HG03439 (cell line): ENCODE results near the gene MAP4K4.

Experiments used
- ATAC-seq: cut with Tn5 transposase; IDR thresholded peaks from one replicate; pipeline ENCODE4 v1.9.1; 2021; ENCODE audit warnings: mild to moderate bottlenecking, moderate library complexity; ENCODE audit not compliant: unreplicated experiment

The MAP4K4 gene

GRCh38 chr2:101720732-101721131, 23.2 kb downstream of the MAP4K4 start:
- no peak for ATAC-seq

- ATAC-seq = no peak
These were observed 25.4 kb downstream of the MAP4K4 start for GRCh38 chr2:101722864-101723263.

- no peak for ATAC-seq
These were observed 26.0 kb downstream of the MAP4K4 start for GRCh38 chr2:101723371-101724124.

- no peak for ATAC-seq
These were observed 26.6 kb downstream of the MAP4K4 start for GRCh38 chr2:101724125-101724474.

- no peak for ATAC-seq
These were observed 27.5 kb downstream of the MAP4K4 start for GRCh38 chr2:101725038-101725437.

- ATAC-seq = no peak
These were observed 28.1 kb downstream of the MAP4K4 start for GRCh38 chr2:101725515-101726192.

GRCh38 chr2:101728865-101729264, 31.4 kb downstream of the MAP4K4 start:
- ATAC-seq = no peak

- ATAC-seq = no peak
These were observed 32.1 kb downstream of the MAP4K4 start for GRCh38 chr2:101729521-101730190.

- ATAC-seq = no peak
These were observed 33.9 kb downstream of the MAP4K4 start for GRCh38 chr2:101731221-101732054.

GRCh38 chr2:101732199-101732598, 34.7 kb downstream of the MAP4K4 start:
- no peak for ATAC-seq

- no peak for ATAC-seq
These were observed 35.3 kb downstream of the MAP4K4 start for GRCh38 chr2:101732773-101733256.

- ATAC-seq = no peak
These were observed 35.9 kb downstream of the MAP4K4 start for GRCh38 chr2:101733257-101733993.

- ATAC-seq = no peak
These were observed 37.1 kb downstream of the MAP4K4 start for GRCh38 chr2:101734505-101735165.

- ATAC-seq = no peak
These were observed 37.6 kb downstream of the MAP4K4 start for GRCh38 chr2:101735166-101735533.

GRCh38 chr2:101736233-101736632, 38.7 kb downstream of the MAP4K4 start:
- ATAC-seq = no peak

GRCh38 chr2:101736861-101737291, 39.4 kb downstream of the MAP4K4 start:
- ATAC-seq = no peak

GRCh38 chr2:101737478-101738255, 40.2 kb downstream of the MAP4K4 start:
- ATAC-seq = no peak

GRCh38 chr2:101738649-101739048, 41.1 kb downstream of the MAP4K4 start:
- no peak for ATAC-seq

- no peak for ATAC-seq
These were observed 43.1 kb downstream of the MAP4K4 start for GRCh38 chr2:101740555-101740964.
